IPS DF 19.7 (cell line): ENCODE results near the gene ABHD16B.

Experiments
- DNase-seq: peaks from one replicate; pipeline ENCODE4 v3.0.0-alpha.2; 2013; ENCODE audit warnings: low read depth, low spot score

ABHD16B gene

GRCh38 chr20:63861365-63861934 is at the start of gene ABHD16B:
Gene ABHD16B (plus strand): TSS chr20:63861498. CDS start chr20:63861541, 43 bp downstream.
- no peak for DNase-seq

- no peak for DNase-seq
Observed at GRCh38 chr20:63814891-63815614, 46.2 kb upstream of the ABHD16B start.

GRCh38 chr20:63815615-63816253 is 45.6 kb upstream of the ABHD16B start:
- DNase-seq: no peak

- no peak for DNase-seq
Observed at GRCh38 chr20:63819224-63819921, 41.9 kb upstream of the ABHD16B start.

- no peak for DNase-seq
Observed at GRCh38 chr20:63821811-63822210, 39.5 kb upstream of the ABHD16B start.

GRCh38 chr20:63822276-63822696 is 39.0 kb upstream of the ABHD16B start:
- DNase-seq: no peak

GRCh38 chr20:63823691-63824311 is 37.5 kb upstream of the ABHD16B start:
- DNase-seq: no peak

- DNase-seq: no peak
Observed at GRCh38 chr20:63825331-63826118, 35.8 kb upstream of the ABHD16B start.

GRCh38 chr20:63826753-63827152 is 34.5 kb upstream of the ABHD16B start:
- no peak for DNase-seq

- no peak for DNase-seq
Observed at GRCh38 chr20:63828124-63828523, 33.2 kb upstream of the ABHD16B start.

- no peak for DNase-seq
Observed at GRCh38 chr20:63828545-63828944, 32.8 kb upstream of the ABHD16B start.

- no peak for DNase-seq
Observed at GRCh38 chr20:63828951-63829350, 32.3 kb upstream of the ABHD16B start.

- no peak for DNase-seq
Observed at GRCh38 chr20:63829603-63829944, 31.7 kb upstream of the ABHD16B start.

- no peak for DNase-seq
Observed at GRCh38 chr20:63829945-63830835, 31.1 kb upstream of the ABHD16B start.

GRCh38 chr20:63830841-63831588 is 30.3 kb upstream of the ABHD16B start, which contains the start of gene ZBTB46:
Gene ZBTB46 (minus strand): TSS chr20:63831264. CDS start chr20:63790757, 40,507 bp downstream.
- DNase-seq: no peak

GRCh38 chr20:63831646-63831992 is 29.7 kb upstream of the ABHD16B start:
- DNase-seq: no peak

GRCh38 chr20:63831993-63832686 is 29.2 kb upstream of the ABHD16B start:
- DNase-seq: no peak

- no peak for DNase-seq
Observed at GRCh38 chr20:63833776-63834490, 27.4 kb upstream of the ABHD16B start.
